ENCODE data around the gene TSPAN18.

Gene TSPAN18

GRCh38 chr11:44815917-44816456 lies 89.2 kb downstream of the TSPAN18 start:
- TF ChIP-seq CTCF (IDR thresholded peaks at IDR 0.05; ENCODE audit: insufficient read depth, low read depth, low read length, missing control alignments), result no peak
- no peak for DNase-seq (ENCODE audit: low read depth)
- no peak overlapping the region for H3K4me3 ChIP-seq (ENCODE audit: low read depth, low read length)

GRCh38 chr11:44816761-44817160 lies 90.0 kb downstream of the TSPAN18 start:
- no peak overlapping the region for H3K4me3 ChIP-seq (ENCODE audit: low read depth, low read length)
- TF ChIP-seq CTCF (IDR thresholded peaks at IDR 0.05; ENCODE audit: insufficient read depth, low read depth, low read length, missing control alignments), result no peak
- no peak for DNase-seq (ENCODE audit: low read depth)

- no peak for TF ChIP-seq CTCF (IDR thresholded peaks at IDR 0.05; ENCODE audit: insufficient read depth, low read depth, low read length, missing control alignments)
- no peak overlapping the region for H3K4me3 ChIP-seq (ENCODE audit: low read depth, low read length)
- no peak for DNase-seq (ENCODE audit: low read depth)
Measured at GRCh38 chr11:44817207-44817949, 90.6 kb downstream of the TSPAN18 start.

- no peak for TF ChIP-seq CTCF (IDR thresholded peaks at IDR 0.05; ENCODE audit: insufficient read depth, low read depth, low read length, missing control alignments)
- no peak for DNase-seq (ENCODE audit: low read depth)
- no peak overlapping the region for H3K4me3 ChIP-seq (ENCODE audit: low read depth, low read length)
Measured at GRCh38 chr11:44818110-44818509, 91.3 kb downstream of the TSPAN18 start.

GRCh38 chr11:44819346-44819745 lies 92.6 kb downstream of the TSPAN18 start:
- no peak for TF ChIP-seq CTCF (IDR thresholded peaks at IDR 0.05; ENCODE audit: insufficient read depth, low read depth, low read length, missing control alignments)
- no peak overlapping the region for H3K4me3 ChIP-seq (ENCODE audit: low read depth, low read length)
- DNase-seq (ENCODE audit: low read depth), result no peak

GRCh38 chr11:44822369-44822768 lies 95.6 kb downstream of the TSPAN18 start:
- DNase-seq (ENCODE audit: low read depth), result peak; percentile 1
- TF ChIP-seq CTCF (IDR thresholded peaks at IDR 0.05; ENCODE audit: insufficient read depth, low read depth, low read length, missing control alignments), result no peak
- H3K4me3 ChIP-seq (ENCODE audit: low read depth, low read length), result no peak overlapping the region

GRCh38 chr11:44823006-44823405 lies 96.2 kb downstream of the TSPAN18 start:
- H3K4me3 ChIP-seq (ENCODE audit: low read depth, low read length), result no peak overlapping the region
- TF ChIP-seq CTCF (IDR thresholded peaks at IDR 0.05; ENCODE audit: insufficient read depth, low read depth, low read length, missing control alignments), result peak; percentile 48
- peak; percentile 24 for DNase-seq (ENCODE audit: low read depth)

Measured in GM12865 (cell line).